Measurements from ENCODE around the gene KIF21B. TPM values are rescaled to one million over a fixed set of nuclear protein-coding genes. Genes with fewer than 3 reads are reported as not detected.

Gene KIF21B
- total RNA-seq, 1 donor from 2014 or later, result 2.6 TPM

DNA sequence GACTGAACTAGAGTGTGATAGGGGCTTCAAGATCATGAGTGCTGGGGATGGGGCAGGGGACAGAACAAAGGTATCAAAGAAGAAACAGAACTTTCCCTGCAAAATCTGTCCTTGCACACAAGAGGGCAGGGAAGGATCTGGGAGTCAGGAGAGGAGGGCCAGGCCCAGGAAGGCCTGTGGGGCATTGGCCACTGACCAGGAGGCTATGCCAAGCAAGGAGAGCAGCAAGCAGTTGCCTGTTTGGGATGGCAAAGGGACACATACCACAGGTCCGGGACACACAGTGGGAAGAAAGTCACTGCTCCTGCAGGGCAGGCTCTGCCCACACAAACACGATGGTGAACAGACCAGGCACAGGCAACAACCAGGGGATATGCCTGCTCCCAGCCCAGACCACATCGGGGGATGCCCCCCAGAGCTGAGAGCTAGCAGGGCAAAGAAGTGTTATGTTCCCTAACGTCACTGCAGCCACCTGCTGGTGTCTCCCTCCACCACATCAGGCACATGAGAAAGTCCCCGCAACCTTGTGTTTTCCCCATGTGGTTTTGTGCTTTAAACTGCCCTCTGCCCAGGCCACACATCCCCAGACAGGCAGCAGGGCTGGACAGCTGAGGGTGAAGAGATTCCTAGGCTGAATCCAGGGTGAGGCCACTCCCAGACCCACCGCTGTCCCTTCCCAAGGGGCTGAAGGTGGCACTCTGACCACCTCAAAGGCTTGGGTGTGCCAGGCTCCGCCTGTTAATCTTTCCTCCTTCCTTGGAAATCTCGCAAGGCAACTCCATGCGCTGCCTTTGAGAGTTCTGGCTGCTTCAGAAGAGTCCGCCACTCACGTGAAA, 53.6 kb downstream of the KIF21B start:
- Mint-ChIP-seq H3K36me3 (ENCODE audit: low read depth) (peaks cover 1% of the 10 kb centered on the region), H3K27ac (ENCODE audit: unreplicated experiment) (no peak overlapping the region), H3K27me3 (ENCODE audit: low read depth) (no peaks in the 10 kb centered on the region), H3K4me3 (ENCODE audit: unreplicated experiment) (no peak overlapping the region), H3K4me1 (ENCODE audit: low read depth) (peaks cover 4% of the 10 kb centered on the region), H3K9me3 (ENCODE audit: low read depth) (no peaks in the 10 kb centered on the region)
- DNase-seq (ENCODE audit: low spot score), result no peak
- TF ChIP-seq CTCF (IDR thresholded peaks at IDR 0.05), result peak; percentile 23

GRCh38 chr1:200968469-200969410, 54.8 kb downstream of the KIF21B start:
- Mint-ChIP-seq H3K4me1 (ENCODE audit: low read depth) (peaks cover 4% of the 10 kb centered on the region), H3K27me3 (ENCODE audit: low read depth) (no peaks in the 10 kb centered on the region), H3K36me3 (ENCODE audit: low read depth) (peaks cover 1% of the 10 kb centered on the region), H3K9me3 (ENCODE audit: low read depth) (no peaks in the 10 kb centered on the region), H3K27ac (ENCODE audit: unreplicated experiment) (no peak overlapping the region), H3K4me3 (ENCODE audit: unreplicated experiment) (no peak overlapping the region)
- TF ChIP-seq CTCF (IDR thresholded peaks at IDR 0.05), result no peak
- no peak for DNase-seq (ENCODE audit: low spot score)

GRCh38 chr1:200967693-200968468, 55.6 kb downstream of the KIF21B start:
- DNase-seq (ENCODE audit: low spot score), result peak; percentile 60
- no peak overlapping the region for H3K4me3 Mint-ChIP-seq (ENCODE audit: unreplicated experiment)
- H3K27me3 Mint-ChIP-seq (ENCODE audit: low read depth), result no peaks in the 10 kb centered on the region
- peaks cover 1% of the 10 kb centered on the region for H3K36me3 Mint-ChIP-seq (ENCODE audit: low read depth)
- TF ChIP-seq CTCF (IDR thresholded peaks at IDR 0.05), result no peak
- H3K27ac Mint-ChIP-seq (ENCODE audit: unreplicated experiment), result no peak overlapping the region
- H3K4me1 Mint-ChIP-seq (ENCODE audit: low read depth), result peaks cover 4% of the 10 kb centered on the region
- no peaks in the 10 kb centered on the region for H3K9me3 Mint-ChIP-seq (ENCODE audit: low read depth)

GRCh38 chr1:200966934-200967333, 56.6 kb downstream of the KIF21B start:
- Mint-ChIP-seq H3K9me3 (ENCODE audit: low read depth) (no peaks in the 10 kb centered on the region), H3K4me1 (ENCODE audit: low read depth) (peaks cover 4% of the 10 kb centered on the region), H3K27ac (ENCODE audit: unreplicated experiment) (no peak overlapping the region), H3K4me3 (ENCODE audit: unreplicated experiment) (no peak overlapping the region), H3K27me3 (ENCODE audit: low read depth) (no peaks in the 10 kb centered on the region), H3K36me3 (ENCODE audit: low read depth) (peaks cover 1% of the 10 kb centered on the region)
- no peak for TF ChIP-seq CTCF (IDR thresholded peaks at IDR 0.05)
- DNase-seq (ENCODE audit: low spot score), result peak; percentile 6

All from chondrocyte (in vitro differentiated cells).